Measurements from ENCODE around the gene RHOB.
"Not testable (repeated sequence)": the region's sequence is repeated elsewhere in the genome, so short reads cannot be mapped to it uniquely, and the experiment has no call there.

RHOB gene

DNA sequence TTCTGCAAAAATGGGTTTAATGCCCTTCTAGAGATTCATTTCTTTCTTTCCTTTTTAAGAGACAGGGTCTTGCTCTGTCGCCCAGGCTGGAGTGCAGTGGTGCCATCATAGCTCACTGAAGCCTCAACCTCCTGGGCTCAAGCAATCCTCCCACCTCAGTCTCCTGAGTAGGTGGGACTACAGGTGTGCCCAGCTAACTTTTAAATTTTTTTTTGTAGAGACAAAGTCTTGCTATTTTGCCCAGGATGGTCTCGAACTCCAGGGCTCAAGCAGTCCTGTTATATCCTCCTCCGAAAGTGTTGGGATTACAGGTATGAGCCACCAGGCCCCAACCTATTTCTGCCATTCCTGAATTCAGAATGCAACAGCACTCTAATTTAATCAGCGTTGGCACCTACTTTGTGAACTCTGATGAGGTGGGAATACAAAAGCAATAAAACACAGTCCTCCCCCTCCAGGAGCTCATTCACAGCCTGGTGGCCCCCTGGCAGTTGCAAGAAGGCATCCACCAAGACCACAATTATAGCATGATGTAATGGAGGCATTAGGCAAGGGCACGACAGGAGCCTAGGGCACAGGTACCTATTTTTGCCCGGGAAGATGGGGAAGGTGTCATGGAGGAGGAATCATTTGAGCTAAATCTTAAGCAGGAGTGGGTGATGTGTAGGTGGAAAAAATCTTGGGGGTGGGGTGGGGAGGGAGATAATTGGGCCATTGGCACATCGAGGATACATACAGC, 5.1 kb downstream of the RHOB start:
- DNase-seq (ENCODE audit: low read depth, low spot score): no peak

DNA sequence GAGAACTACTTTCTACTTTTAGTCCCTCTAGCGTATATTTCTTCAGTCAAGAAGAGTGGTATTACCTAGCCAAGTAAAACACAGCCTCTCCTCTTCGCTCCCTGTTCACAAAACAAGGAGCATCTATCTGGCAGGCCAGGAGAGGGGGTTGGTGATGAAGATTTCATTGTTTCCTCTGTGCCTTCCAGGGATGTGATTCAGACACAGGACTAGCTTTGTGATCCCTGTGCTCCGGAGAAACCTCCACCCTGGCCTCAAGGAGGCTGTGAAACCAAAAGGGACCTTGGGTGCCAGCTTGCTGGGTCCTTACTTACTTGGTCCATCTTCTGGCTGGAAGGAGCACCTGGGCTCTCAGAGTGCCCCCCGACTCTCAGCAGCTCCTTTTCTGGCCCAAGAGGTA, 5.7 kb downstream of the RHOB start:
- no peak for DNase-seq (ENCODE audit: low read depth, low spot score)

DNA sequence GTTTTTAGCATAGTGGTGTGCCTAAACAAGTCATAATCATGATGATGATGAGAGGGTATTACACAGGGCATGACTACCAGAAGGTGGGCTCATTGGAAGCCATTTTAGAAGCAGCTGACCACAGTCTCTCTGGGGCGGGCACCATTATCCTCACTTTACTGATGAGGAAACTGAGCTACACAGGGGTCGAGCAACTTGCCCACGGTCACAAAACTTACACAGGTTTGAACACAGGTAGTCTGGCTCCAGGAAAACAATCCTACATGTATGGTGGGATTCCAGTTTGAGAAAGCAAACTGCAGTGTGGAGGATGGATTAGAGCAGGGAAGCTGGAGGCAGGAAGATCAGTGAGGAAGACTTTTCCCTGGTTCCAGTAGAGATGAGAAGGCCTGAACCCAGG, 6.2 kb downstream of the RHOB start:
- DNase-seq (ENCODE audit: low read depth, low spot score): no peak

DNA sequence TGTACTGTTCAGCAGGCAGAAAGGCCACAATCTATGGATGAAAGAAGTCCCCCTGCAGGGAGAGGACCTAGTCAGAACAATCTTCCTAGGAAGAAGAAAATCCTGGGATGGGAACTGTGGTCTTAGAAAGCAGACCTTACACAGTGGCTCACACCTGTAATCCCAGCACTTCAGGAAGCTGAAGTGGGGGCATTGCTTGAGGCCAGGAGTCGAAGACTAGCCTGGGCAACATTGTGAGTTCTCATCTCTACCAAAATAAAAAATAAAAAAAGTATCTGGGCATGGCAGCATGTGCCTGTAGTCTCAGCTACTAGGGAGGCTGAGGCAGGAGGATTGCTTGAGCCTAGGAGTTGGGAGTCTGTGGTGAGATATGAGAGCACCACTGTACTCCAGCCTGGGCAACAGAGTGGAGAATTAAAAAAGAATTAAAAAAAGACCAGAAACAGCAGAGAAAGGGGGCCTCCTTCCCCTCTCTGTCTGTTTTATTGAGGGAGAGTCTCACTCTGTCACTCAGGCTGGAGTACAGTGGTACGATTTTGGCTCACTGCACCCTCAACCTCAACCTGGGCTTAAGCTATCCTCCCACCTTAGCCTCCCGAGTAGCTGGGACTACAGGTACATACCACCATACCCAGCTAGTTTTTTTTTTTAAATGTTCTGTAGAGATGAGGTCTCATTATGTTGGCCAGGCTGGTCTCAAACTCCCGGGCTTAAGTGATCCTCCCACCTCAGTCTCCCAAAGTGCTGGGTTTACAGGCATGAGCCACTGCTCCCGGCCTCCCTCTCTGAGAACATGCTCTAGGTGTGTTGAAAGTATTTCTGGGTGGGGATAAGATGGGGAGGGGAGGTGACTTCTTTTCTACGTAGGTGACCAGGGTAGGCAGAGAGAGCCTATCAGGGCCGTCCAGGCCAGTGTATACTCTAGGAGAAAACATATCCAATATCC, 7.4 kb downstream of the RHOB start:
- DNase-seq (ENCODE audit: low read depth, low spot score): no peak

DNA sequence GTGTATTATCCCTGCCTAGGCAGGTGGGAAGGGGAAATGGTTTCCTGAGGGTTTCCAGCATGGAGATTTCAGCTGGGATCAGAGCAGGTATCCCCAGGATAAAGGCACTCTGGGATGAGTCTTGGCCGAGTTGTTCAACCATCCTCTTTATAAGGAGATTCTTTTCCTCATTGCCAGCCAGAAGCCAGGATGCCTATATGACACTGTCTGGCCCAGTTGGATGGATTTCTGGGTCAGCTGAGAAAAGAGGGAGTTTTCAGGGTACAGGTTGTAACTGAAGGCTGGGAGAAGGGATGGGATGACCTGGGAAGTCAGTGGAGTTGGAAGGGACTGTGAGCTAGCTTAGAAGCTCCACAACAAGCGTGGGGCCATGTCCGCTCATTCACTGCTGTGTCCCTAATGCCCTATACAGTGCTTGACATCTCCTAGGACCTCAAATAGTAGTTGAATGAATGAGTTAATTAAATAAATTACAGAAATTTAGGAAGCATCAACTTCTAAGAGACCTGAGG, 8.3 kb downstream of the RHOB start:
- no peak for DNase-seq (ENCODE audit: low read depth, low spot score)

DNA sequence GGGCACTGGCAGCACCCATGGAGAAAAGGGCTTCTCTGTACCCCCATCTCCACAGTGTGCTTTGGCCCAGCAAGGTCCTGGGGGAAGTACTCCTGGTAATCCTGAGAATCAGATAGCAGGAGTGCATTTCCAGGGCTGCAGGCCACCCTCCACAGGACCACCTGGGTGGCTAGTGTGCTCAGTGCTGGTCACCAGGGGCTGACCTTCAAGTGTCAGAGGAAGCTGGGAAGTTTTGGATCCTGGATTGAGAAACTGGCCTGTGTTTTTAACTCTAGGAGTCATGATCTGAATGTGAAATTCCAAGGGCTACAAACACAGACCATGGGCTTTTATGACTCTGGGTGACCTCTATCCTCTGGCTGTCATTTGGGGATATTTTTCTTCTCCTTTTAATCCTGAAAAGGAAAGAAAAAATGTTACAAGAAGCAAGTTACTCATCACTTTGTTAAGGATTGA, 9.3 kb downstream of the RHOB start:
- no peak for DNase-seq (ENCODE audit: low read depth, low spot score)

DNA sequence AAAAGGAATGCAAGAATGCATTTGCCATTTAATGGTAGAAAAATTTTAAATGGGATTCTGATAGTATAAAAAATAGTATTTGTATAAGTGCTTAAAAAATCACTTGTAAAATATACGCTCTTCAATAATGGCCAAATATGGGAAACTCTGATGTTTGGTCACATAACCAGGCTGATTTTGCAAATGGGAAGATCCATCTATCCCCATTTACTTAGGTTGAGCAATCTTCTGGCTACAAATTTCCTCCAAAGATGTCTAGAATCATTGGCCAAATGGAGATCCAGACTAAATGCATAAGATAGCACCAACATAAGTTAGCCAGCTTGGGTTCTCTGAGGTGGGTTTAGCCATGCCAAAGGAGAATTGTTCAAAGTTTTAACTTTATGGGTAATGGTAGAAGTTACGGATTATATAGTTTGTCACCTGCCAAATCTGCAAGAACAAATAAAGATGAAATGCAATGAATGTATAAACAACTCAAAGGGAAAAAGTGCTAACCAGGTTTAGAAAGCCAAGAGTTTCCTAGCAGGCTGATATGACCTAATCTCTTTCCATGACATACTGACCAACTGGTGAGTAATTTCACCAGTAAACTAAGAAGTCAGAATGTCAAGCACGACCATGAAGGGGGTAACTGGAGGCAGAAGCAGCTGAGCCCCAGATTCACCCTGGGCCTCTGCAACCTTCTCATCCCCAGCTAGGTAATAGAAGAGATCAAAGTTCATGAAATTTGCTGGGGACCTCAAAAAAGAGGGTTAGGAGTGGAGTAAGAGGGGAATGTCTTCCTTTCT, 10.0 kb downstream of the RHOB start:
- DNase-seq (ENCODE audit: low read depth, low spot score): no peak

DNA sequence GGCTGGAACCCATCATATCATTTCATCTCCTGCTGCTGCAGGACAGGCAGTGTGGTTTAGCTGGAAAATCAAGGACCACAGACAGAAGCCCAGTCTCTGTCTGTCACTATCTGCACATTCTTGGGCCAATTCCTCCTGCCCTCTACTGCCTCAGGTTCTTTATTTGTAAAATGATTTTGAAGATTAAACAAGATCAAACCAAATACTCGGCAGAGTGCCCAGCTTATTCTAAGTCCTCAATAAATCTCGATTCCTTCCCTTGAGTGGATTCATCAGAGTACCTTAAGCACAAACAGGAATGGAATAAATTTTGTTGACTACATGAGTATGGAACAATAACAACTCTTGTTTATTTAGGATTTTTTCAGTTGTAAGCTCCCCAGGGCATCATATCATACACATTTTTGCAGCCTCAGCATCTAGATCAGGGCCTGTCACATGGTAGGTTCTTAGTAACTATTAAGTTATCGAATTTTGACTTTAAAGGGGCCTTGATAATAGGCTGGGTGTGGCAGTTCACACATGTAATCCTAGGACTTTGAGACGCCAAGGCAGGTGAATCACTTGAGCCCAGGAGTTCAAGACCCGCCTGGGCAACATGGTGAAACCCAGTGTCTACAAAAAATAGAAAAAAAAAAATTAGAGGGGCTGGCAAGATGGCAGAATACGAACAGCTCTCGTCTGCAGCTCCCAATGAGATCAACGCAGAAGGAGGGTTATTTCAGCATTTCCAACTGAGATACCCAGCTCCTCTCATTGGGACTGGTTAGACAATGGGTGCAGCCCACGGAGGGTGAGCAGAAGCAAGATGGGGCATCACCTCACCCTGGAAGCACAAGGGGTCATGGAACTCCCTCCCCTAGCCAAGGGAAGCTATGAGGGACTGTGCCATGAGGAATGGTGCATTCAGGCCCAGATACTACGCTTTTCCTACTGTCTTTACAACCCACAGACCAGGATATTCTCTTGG, 11.1 kb downstream of the RHOB start:
- no peak for DNase-seq (ENCODE audit: low read depth, low spot score)

DNA sequence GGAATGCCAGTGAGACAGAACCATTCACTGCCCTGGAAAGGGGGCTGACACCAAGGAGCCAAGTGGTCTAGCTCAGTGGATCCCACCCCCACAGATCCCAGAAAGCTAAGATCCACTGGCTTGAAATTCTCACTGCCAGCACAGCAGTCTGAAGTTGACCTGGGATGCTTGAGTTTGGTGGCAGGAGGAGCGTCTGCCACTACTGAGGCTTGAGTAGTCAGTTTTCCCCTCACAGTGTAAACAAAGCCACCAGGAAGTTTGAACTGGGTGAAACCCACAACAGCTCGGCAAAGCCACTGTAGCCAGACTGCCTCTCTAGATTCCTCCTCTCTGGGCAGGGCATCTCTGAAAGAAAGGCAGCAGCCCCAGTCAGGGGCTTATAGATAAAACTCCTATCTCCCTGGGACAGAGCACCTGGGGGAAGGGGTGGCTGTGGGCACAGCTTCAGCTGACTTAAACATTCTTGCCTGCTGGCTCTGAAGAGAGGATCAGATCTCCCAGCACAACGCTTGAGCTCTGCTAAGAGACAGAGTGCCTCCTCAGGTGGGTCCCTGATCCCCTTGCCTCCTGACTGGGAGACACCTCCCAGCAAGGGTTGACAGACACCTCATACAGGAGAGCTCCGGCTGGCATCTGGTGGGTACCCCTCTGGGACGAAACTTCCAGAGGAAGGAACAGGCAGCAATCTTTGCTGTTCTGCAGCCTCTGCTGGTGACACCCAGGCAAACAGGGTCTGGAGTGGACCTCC, 12.0 kb downstream of the RHOB start:
- not testable (repeated sequence) for DNase-seq (ENCODE audit: low read depth, low spot score)

DNA sequence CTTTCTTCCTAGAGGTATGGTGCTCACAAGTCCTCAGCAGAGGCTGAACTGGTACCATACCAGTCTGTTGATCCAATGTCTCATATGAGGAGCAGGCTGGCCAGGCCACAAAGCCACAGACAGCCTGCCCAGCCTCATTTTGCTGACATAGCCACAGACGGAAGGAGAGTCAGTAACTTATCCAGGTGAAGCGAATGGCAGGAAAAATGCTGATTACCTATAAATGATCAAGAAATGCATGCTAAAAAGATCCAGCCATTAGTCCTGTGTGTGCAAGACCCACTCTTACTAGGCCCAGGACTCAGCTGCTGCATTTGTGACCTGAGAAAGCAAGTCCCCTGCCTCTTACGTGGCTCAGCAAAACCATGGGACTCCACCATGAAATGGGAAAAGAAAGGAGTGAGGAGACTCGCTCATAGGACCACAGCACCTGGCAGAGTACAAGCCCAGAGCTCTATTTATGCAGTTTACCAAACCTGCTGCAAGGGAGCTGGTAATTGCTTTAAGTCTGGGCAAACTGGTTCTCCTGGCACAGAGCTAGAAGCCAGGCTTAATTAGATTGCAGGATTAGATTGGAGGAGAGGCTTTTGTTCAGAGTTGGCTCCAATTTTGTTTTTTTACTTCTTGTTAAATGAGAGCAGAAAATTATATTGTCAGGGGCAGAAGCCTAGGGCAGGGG, 19.0 kb downstream of the RHOB start:
- DNase-seq (ENCODE audit: low read depth, low spot score): no peak

DNA sequence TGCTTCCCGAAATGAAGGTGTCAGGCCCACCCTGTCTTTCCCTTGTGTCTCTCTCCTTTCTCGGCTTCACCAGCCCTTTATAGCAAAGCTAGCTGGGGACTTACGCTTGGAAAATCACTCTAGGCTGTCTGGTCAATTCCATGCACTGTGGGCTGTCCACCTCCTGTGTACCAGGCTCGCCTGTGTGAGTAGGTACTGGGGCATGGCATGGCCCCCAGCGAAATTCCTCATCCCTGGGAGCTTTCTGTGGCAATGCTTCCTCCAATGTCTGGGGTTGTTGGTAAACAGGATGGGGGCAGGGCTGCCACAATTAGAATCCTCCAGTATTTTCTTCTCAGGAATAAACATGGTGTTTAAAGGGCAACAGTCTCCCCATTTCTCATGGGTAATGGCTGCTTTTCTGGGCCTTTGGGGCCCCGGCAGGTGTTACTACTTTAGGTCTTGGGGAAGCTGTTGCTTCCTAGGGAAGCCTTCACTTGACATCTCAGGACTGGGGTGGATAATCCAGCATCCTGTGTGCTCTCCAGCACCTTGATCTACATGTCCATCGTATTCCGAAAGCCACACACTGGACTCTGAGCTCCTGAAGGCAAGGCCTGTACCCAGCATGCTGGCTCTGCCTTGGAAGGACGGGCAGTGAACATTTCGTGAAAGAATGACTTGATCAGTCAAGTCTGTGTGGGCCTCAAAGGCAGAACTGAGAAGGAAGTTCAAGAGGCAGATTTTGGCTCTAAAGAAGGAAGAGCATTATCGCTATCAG, 21.1 kb downstream of the RHOB start:
- DNase-seq (ENCODE audit: low read depth, low spot score): no peak

DNA sequence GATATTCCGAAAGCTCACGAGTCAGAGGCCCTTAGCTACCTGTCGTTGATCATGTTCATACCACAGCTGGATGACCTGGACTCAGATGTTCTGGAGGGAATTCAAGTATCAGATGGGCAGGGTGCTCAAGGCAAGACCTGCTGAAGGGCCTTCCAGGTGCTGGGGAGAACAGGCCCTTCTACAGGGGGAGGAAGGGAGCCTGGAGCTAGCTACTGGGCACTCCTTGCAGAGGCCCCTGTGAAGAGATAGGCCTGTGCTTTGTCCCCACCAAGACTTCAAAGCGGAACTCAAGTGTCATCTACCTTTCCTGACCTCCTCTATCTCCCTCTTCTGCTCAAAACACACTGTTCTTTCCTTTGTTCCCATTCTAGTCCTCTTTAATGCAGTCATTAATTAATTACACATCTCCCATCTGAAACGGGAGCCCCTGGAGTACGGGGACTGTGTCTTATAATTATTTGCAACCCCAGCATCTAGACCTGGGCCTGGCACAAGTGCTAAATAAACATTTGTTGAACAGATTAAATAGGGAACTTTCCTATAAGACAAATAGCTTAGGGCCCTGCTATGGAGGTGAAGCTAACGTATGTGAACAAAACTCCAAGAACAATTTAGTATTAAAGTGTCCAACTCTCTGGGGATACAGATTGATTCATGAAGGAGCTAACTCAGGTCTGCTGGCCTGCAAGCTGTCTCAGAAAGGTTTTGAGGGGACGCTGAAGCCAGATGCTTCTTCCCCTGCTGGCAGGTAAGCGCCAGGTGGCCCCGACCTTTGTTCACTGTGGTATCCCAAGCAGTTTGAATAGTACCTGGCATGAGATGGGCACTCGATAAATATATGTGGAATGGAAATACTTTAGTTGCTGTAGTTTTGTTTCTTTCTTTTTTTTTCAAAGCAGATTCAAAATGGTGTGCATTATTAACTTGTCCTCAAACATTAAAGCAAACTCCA, 22.0 kb downstream of the RHOB start:
- no peak for DNase-seq (ENCODE audit: low read depth, low spot score)

DNA sequence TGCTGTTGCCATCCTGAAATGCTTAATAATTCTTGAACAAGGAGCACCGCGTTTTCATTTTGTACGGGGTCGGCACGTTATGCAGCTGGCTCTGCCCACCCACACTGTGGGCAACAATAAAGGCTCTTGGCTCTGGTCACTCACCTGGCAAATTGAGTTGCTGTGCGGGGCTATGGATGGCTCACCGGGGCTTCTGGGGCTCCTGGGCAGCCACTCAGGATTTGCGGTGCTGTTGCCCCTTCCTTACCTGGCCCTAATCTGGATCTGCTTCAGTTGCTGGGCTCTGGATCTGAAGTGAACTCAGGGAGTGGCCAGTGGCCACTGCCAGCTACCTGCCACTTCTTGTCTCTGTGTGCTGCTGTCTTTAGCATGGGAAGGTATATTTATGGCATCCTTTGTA, 22.7 kb downstream of the RHOB start:
- no peak for DNase-seq (ENCODE audit: low read depth, low spot score)

DNA sequence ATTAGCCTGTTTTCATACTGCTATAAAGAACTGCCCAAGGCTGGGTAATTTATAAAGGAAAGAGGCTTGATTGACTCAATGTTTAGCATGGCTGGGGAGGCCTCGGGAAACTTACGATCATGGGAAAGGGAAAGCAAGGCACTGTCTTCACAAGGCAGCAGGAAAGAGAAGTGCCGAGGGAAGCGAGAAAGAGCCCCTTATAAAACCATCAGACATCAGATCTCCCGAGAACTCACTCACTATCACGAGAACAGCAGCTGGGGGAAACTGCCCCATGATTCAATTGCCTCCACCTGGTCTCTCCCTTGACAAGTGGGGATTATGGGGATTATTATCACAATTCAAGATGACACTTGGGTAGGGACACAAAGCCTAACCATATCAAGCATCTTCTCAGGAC, 23.3 kb downstream of the RHOB start:
- no peak for DNase-seq (ENCODE audit: low read depth, low spot score)

DNA sequence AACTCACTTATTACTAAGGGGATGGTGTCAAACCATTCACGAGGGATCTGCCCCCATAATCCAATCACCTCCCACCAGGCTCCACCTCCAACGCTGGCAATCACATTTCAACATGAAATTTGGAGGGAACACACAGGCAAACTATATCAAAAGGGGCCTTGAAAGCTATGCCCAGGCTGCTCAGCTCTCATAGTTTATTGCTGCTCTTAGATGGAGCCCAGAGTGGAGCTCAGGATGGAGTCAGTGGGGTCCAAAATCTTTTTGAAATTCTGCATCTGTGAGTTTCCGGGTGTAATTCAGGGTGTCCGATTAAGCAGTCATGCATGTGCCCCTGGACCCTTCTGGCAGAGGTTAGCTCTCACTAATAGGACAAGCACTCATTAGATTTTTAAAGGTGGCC, 24.3 kb downstream of the RHOB start:
- DNase-seq (ENCODE audit: low read depth, low spot score): no peak

DNA sequence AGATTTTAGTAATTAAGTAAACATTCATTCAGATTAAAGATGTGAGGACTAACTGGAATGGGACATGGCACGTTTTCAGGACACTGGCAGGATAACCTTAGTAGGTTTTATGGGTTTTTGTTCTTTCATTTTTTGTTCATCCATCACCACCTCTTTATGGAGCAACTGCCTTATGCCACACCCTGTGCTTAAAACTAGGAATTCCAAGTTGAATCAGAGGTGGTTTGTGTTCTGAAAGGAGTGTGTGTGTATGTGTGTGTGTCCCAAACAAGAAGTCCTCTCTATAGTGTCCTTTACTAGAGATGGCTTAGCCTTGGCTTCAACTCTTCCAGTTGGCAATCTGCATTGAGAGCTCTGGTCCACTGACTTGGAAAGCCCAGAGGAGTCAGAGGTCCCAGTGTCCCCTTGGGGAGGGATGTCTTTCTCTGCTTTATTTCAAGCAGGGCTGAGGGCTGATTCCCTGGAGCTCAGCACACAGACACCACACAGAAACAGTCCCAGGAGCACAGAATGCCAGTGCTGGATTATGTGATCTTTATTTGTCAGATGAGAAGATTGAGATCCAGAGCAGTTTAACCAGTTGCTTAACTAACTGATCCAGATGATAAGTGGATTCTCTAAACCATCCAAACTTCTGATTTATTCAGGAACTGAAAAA, 25.2 kb downstream of the RHOB start:
- no peak for DNase-seq (ENCODE audit: low read depth, low spot score)

DNA sequence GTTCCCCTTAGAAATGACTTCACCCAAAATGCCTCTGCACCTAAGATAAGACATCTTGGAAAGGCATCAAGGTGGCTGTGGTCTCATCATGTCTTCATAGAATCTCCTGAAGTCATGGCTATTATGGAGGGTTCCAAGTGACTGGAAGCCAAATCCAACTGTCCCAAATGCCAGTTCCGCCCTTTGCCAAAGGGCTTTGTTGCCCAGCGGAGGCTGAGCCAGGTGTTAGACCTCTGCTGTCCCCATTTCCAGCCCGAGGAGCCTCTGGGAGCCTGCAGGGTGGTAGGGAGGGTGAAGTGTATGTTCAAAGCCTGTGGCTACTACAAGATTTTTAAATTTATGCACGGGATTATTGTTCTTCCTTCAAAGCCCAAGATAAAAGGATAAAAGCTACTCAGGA, 25.7 kb downstream of the RHOB start:
- no peak for DNase-seq (ENCODE audit: low read depth, low spot score)
